HEK293T (cell line): ENCODE measurements around the gene TOB2.
A peak's percentile ranks its signal among the peaks of the same experiment; 100 is the strongest.

Experiments used
- BHLHE40 ChIP-seq: fragments of 450-650 bp; IDR thresholded peaks from 2 replicates; pipeline ENCODE4 v1.6.1; 2016; ENCODE audit warnings: mild to moderate bottlenecking, moderate library complexity, borderline replicate concordance
- FOXA1 ChIP-seq: fragments of 450-650 bp; IDR thresholded peaks from 2 replicates; pipeline ENCODE4 v1.6.1; 2016; ENCODE audit warnings: mild to moderate bottlenecking
- FOXM1 ChIP-seq: fragments of 450-650 bp; IDR thresholded peaks from 2 replicates; pipeline ENCODE4 v1.6.1; 2017; ENCODE audit warnings: mild to moderate bottlenecking, borderline replicate concordance
- HDGF ChIP-seq: fragments of 450-650 bp; IDR thresholded peaks from 2 replicates; pipeline ENCODE4 v1.6.1; 2017; ENCODE audit warnings: antibody characterized with exemption, borderline replicate concordance
- SP1 ChIP-seq: fragments of 450-650 bp; IDR thresholded peaks from 2 replicates; pipeline ENCODE4 v1.6.1; 2017
- SUZ12 ChIP-seq: fragments of 450-650 bp; IDR thresholded peaks from 2 replicates; pipeline ENCODE4 v1.6.1; 2016; ENCODE audit warnings: mild to moderate bottlenecking
- ZNF384 ChIP-seq: fragments of 450-650 bp; IDR thresholded peaks from 2 replicates; pipeline ENCODE4 v1.6.1; 2016

GRCh38 chr22:41446639-41447434, at the start of gene TOB2:
- TF ChIP-seq BHLHE40: no peak
- TF ChIP-seq SUZ12: no peak
- TF ChIP-seq FOXA1: no peak
- TF ChIP-seq SP1: no peak
- peak; percentile 61; the same call in 1 of the 2 replicates for TF ChIP-seq FOXM1
- TF ChIP-seq ZNF384: no peak
- no peak for TF ChIP-seq HDGF
